ENCODE measurements around the gene SLCO2A1. TPM values are rescaled to one million over a fixed set of nuclear protein-coding genes. Genes with fewer than 3 reads are reported as not detected.
A peak's percentile ranks its signal among the peaks of the same experiment; 100 is the strongest.

The SLCO2A1 gene
- total RNA-seq, 1 experiment from 2014 or later = not detected

- no peak for DNase-seq (ENCODE audit: low spot score)
Measured at GRCh38 chr3:134060561-134061385, 31.0 kb upstream of the SLCO2A1 start.

- DNase-seq (ENCODE audit: low spot score) = no peak
Measured at GRCh38 chr3:134059671-134060560, 30.2 kb upstream of the SLCO2A1 start.

- no peak for DNase-seq (ENCODE audit: low spot score)
Measured at GRCh38 chr3:134059035-134059601, 29.4 kb upstream of the SLCO2A1 start.

- DNase-seq (ENCODE audit: low spot score) = peak; percentile 20
Measured at GRCh38 chr3:134057654-134058110, 28.0 kb upstream of the SLCO2A1 start.

- no peak for DNase-seq (ENCODE audit: low spot score)
Measured at GRCh38 chr3:134057006-134057653, 27.4 kb upstream of the SLCO2A1 start.

GRCh38 chr3:134056464-134056891, 26.8 kb upstream of the SLCO2A1 start:
- DNase-seq (ENCODE audit: low spot score) = no peak

GRCh38 chr3:134055661-134056060, 25.9 kb upstream of the SLCO2A1 start:
- no peak for DNase-seq (ENCODE audit: low spot score)

GRCh38 chr3:134054881-134055280, 25.2 kb upstream of the SLCO2A1 start:
- no peak for DNase-seq (ENCODE audit: low spot score)

GRCh38 chr3:134054231-134054630, 24.5 kb upstream of the SLCO2A1 start:
- no peak for DNase-seq (ENCODE audit: low spot score)

GRCh38 chr3:134052370-134052769, 22.6 kb upstream of the SLCO2A1 start:
- DNase-seq (ENCODE audit: low spot score) = no peak

- no peak for DNase-seq (ENCODE audit: low spot score)
Measured at GRCh38 chr3:134049676-134050075, 20.0 kb upstream of the SLCO2A1 start.

- DNase-seq (ENCODE audit: low spot score) = no peak
Measured at GRCh38 chr3:134048278-134048996, 18.7 kb upstream of the SLCO2A1 start.

GRCh38 chr3:134044459-134044858, 14.7 kb upstream of the SLCO2A1 start:
- DNase-seq (ENCODE audit: low spot score) = no peak

GRCh38 chr3:134040066-134040465, 10.3 kb upstream of the SLCO2A1 start:
- no peak for DNase-seq (ENCODE audit: low spot score)

- peak; percentile 8 for DNase-seq (ENCODE audit: low spot score)
Measured at GRCh38 chr3:134039161-134039862, 9.6 kb upstream of the SLCO2A1 start.

GRCh38 chr3:134038716-134039115, 9.0 kb upstream of the SLCO2A1 start:
- no peak for DNase-seq (ENCODE audit: low spot score)

- DNase-seq (ENCODE audit: low spot score) = no peak
Measured at GRCh38 chr3:134038071-134038491, 8.4 kb upstream of the SLCO2A1 start.

- DNase-seq (ENCODE audit: low spot score) = no peak
Measured at GRCh38 chr3:134037168-134037567, 7.4 kb upstream of the SLCO2A1 start.

GRCh38 chr3:134036291-134036690, 6.6 kb upstream of the SLCO2A1 start:
- no peak for DNase-seq (ENCODE audit: low spot score)

- no peak for DNase-seq (ENCODE audit: low spot score)
Measured at GRCh38 chr3:134035836-134036235, 6.1 kb upstream of the SLCO2A1 start.

Measured in HT-29 (cell line).